H4 (cell line): ENCODE measurements around the gene CRYL1. TPM values are rescaled to one million over a fixed set of nuclear protein-coding genes. Genes with fewer than 3 reads are reported as not detected.

Experiments used
- DNase-seq: peaks from one replicate; pipeline ENCODE4 v3.0.0-alpha.2; 2015; ENCODE audit warnings: low spot score
- total RNA-seq: library from RNA; depleted of rRNA; stranded (reverse); fragments of >200 nt; shearing (Covaris generic); gene quantifications from 2 replicates; pipeline ENCODE4 v1.2.3, GENCODE V29; 2014

CRYL1 gene
- total RNA-seq, 1 experiment from 2014 or later: 6.8 TPM

DNA sequence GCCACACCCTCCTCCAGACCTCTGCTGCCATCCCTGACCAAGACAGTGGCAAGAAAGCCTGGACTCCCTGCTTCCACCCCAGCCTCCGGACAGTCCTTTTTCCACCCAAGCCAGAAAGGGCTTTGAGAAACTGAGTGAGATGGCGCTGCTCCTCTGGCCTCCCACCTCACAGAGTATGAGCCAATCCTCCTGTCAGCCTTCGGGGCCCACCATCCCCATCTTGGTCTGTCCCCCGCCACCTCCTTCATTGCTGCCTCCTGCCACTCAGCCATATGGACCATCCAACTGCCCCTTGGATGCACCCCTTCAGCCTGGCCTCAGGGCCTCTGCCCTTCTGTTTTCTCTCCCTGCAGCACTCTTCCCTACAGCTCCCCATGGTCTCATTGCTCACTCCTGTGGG, 125.7 kb downstream of the CRYL1 start:
- no peak for DNase-seq

DNA sequence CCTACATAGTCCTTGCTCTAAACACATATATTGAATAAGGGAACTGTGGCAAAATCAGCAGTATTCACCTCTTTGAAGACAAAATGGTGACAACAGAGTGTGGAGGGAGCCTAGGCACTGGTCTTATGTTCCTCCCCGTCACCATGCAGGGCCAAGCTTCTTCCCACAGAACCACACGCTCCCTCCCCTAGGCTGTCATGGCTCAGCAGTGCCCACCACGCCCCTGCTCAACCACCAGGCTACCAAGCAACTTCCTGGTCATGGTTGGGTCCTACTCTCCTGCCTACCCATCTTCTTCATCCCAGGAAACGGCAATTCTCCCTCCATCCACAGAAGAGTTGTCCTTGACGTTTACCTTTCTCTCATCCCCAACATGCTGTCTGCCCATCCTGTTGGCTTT, 126.1 kb downstream of the CRYL1 start:
- no peak for DNase-seq

DNA sequence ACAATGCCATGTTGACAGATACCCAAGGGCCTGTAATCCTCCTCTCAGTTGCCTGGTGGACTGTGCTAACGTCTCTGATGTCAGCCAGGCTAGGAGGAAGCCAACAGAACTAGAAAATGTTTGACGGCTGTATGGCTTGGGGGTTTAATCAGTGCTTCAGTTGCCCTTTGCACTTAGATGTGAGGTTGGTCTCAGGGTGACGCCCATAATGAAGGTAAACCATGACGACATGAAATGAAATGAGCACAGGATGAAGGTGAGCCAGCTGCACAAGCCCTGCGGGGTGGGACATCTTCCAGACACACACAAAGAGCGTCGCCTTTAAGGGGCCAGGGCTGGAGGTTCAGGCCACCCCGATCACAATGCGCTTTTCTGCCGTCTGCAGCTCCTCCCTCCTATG, 127.2 kb downstream of the CRYL1 start:
- no peak for DNase-seq

GRCh38 chr13:20397896-20398295, 127.8 kb downstream of the CRYL1 start:
- no peak for DNase-seq

DNA sequence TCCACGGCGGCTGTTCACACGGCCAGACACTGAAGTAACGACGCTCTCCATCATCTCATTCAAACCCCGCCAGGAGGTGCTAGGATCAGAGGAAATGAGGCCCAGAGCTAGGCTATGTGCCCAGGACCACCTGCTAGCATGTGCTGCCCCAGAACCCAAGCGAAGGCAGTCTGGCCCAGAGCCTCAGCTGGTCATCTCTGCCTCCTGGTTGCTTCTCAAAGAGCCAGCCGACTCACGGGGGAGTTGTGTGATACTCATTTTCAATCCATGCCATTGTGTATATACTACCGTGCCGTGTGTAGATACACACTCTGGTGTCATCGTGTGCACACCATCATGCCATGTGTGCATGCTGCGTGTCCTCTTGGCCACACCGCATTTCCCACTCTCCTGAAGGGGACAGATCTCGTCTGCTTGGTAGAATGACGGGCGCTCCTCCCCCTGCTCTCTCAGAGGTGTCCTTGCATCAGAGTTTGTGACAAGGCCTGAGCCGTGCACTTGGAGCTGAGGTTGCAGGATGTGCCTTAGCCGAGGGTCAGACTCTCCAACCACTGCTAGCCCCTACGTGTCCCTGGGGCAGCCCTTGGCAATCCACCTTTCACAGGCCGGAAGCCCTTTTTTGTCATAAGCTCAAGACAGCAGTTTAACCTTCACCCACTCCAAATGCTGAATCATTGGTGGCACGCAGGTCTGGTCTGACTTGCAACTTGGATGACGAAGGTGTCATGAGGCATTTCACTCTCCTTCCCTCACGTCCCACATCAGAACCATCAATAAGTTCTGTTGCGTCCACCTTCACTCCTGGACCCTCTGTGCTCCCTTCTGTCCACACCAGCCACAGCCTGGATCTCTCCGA, 130.4 kb downstream of the CRYL1 start:
- no peak for DNase-seq

DNA sequence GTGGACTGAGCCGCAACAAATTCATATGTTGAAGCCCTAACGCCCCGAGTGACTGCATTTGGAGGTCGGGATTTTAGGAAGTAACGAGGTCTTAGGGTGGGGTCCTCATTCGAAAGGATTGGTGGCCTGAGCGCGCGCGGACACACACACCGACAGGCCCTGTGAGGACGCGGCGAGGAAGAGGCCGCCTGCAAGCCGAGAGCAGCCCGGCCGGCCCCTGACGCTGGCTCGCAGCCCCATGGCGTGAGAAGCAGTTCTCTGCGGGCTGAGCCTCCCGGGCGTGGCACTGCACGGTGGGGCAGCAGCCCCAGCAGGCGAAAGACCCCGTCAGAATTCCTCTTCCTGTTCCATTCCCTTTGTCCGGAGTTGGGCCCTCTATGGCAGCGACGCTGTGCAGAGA, 131.2 kb downstream of the CRYL1 start:
- DNase-seq: no peak

DNA sequence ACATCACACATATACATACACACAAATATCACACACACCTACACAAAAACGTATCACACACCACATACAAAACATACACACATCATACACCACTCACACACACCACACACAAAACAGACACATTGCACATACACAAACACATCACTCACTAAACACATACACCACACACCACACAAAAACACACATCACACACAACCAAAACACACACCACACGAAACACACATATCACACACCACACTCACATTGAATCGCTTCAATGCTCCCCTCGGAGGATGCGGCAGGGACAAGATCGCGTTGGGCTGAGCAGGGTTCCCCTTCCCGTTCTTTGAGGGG, 131.5 kb downstream of the CRYL1 start:
- no peak for DNase-seq

GRCh38 chr13:20393273-20394168, 132.1 kb downstream of the CRYL1 start:
- no peak for DNase-seq

- DNase-seq: no peak
These were observed 133.1 kb downstream of the CRYL1 start for GRCh38 chr13:20392530-20392929.

- no peak for DNase-seq
These were observed 133.8 kb downstream of the CRYL1 start for GRCh38 chr13:20391597-20392452.

GRCh38 chr13:20390526-20391175, 135.0 kb downstream of the CRYL1 start:
- DNase-seq: no peak

- no peak for DNase-seq
These were observed 135.7 kb downstream of the CRYL1 start for GRCh38 chr13:20389696-20390525.

DNA sequence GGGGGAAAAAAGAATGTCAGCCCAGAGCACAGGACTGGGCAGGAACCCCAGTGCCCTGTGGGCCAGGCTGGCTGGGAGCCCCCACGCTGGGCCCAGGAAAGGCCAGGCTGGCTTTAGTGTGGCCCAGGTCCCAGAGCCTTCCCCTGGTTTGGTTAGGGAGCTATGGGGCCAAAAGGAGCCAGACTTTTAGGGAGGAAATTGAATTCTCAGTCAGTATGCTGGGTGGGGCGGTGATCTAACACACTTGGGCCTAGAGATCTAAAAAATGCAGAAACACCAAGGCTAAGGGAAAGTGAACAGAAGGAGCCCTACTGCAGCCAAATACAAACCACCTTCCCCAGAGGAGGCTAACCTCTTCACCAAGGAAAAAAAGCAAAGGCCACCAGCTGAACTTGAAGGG, 137.5 kb downstream of the CRYL1 start:
- no peak for DNase-seq

DNA sequence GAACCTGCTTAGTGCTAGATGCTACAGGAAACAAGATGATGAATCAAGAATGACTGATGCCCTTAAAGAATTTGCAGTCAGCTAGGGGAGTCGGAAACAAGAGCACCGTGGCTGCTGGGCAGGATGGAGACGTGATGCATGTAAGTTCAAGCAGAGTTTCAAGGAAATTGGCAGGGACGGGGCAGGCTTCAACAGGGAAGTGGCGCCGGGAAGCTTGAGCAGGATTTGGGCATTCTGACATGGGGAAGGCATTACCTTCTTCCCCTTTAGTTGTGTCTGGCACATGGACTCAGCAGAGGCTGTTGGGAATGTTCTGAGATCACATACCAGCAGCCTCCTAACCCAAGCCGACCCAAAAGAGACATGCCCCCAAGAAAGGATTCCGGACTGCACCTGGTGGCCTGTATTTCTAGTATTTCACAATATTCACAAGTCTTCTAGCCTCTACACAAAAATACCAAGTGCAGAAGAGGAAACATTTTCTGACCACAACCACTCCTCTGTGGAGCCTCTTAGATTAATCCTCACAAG, 138.2 kb downstream of the CRYL1 start:
- DNase-seq: no peak

- no peak for DNase-seq
These were observed 138.7 kb downstream of the CRYL1 start for GRCh38 chr13:20387006-20387405.

DNA sequence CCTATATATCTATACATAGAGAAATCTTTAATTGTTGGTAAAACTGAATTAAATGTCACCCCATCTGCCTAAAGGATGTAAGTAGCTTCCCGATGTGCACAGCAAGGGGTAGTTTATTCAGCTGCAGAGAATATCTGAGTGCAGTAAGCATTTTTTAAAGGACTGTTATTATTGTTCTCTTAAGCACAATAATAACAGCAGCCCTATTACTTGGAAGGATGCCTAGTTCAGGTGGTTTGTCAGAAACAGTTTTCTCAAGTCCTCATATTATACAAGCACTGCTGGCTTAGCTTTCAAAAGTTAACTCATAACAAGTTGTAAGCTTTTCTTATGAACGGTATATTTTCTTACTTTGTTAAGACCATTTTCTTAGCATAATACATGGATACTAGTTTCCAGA, 142.6 kb downstream of the CRYL1 start:
- no peak for DNase-seq

GRCh38 chr13:20381401-20381800, 144.3 kb downstream of the CRYL1 start:
- DNase-seq: no peak

DNA sequence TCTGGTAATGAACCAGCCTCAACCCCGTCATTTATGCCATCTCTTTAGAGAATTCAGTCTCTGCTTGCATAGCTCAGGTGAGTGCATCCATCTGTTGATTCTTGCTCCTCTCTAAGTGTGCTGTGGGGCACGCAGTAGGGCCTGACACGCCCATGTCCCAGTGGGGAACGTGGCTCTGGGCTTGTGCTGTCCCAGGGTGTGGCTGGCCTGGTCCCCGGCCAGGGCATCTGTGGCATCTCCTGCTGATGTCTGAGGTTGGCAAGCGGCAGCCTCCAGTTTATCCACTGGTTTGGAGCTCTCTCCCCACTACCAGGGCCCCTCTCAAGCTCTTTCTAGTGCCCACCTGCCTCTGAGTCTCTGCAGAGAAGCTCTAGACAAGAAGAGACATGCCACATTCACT, 146.9 kb downstream of the CRYL1 start:
- DNase-seq: no peak

GRCh38 chr13:20377720-20378119, 147.9 kb downstream of the CRYL1 start:
- no peak for DNase-seq

DNA sequence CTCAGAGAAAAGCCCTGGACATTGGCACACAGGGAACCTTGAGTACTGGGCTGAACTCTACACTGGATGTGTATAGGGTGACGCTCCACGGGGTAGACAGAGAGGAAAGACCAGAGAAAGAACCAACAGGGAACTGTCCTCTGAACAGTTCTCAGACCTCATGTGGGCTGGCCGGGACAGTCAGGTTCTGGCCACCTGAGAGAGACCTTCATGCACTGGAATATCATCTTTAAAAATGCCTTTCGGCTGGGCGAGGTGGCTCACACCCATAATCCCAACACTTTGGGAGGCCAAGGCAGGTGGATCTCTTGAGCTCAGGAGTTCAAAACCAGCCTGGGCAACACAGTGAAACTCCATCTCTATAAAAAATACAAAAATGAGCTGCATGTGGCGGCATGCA, 149.8 kb downstream of the CRYL1 start:
- DNase-seq: no peak
